Esophagus squamous epithelium (tissue), 5 donors: ENCODE data around the gene SERP2. TPM values are rescaled to one million over a fixed set of nuclear protein-coding genes. Genes with fewer than 3 reads are reported as not detected.

Experiments
- DNase-seq: peaks from one replicate; lab custom pipeline; 2025; lab: John Stamatoyannopoulos, UW
- H3K27ac ChIP-seq, 4 donors: fragments of 200-600 bp; sonication (generic); one replicate each; pipeline ENCODE4 v1.5.1; 2016 to 2019; ENCODE audit warnings: mild to moderate bottlenecking in 1 of 4
- H3K27me3 ChIP-seq, 4 donors: fragments of 200-600 bp; sonication (generic); 1 replicate in 3 of 4; 2 replicates in 1 of 4; pipeline versions ENCODE4 v1.5.1 to v1.6.0; 2017 to 2021; ENCODE audit warnings: antibody characterized with exemption in 1 of 4
- H3K36me3 ChIP-seq, 3 donors: fragments of 200-600 bp; sonication (generic); one replicate each; pipeline ENCODE4 v1.5.1; 2016 to 2019
- H3K4me1 ChIP-seq, 3 donors: fragments of 200-600 bp; sonication (generic); one replicate each; pipeline ENCODE4 v1.5.1; 2017 to 2019
- H3K4me3 ChIP-seq, 4 donors: fragments of 200-600 bp; sonication (generic); 1 replicate in 3 of 4; 2 replicates in 1 of 4; pipeline ENCODE4 v1.5.1; 2016 to 2019; ENCODE audit warnings: mild to moderate bottlenecking in 2 of 4, moderate library complexity in 1 of 4
- H3K9me3 ChIP-seq, 3 donors: fragments of 200-600 bp; sonication (generic); one replicate each; pipeline ENCODE4 v1.5.1; 2016 to 2019
- POLR2A ChIP-seq, 4 donors: fragments of 450-650 bp; IDR thresholded peaks; one replicate each; pipeline ENCODE4 v1.6.1; 2017; ENCODE audit warnings: antibody characterized with exemption in 4 of 4, mild to moderate bottlenecking in 4 of 4, moderate library complexity in 3 of 4
- WGBS, 2 donors: methylation state at CpG; one replicate each; pipeline ENCODE4 v1.1.5; 2018; 5-methylcytosine and 5-hydroxymethylcytosine counted together
- intact Hi-C: fragments of 100-400 bp; cut with DNase I; formaldehyde crosslinking; loops from one replicate; pipeline ENCODE4 v1.15.0; 2022
- total RNA-seq, 4 donors: library from RNA; depleted of rRNA; stranded (reverse); fragments of >200 nt; gene quantifications; one replicate each; pipeline ENCODE4 v1.1.0, GENCODE V29; 2016
- TF ChIP-seq, protein P1 (sequence below), 6 experiments: fragments of 450-650 bp in 4 of 6; fragments of 200-600 bp in 2 of 6; sonication (generic) in 2 of 6; IDR thresholded peaks; one replicate each; pipeline ENCODE4 v1.5.1; 2016 to 2019; ENCODE audit warnings: antibody characterized with exemption in 6 of 6, mild to moderate bottlenecking in 4 of 6, moderate library complexity in 4 of 6
- donor health status: DM: yes; HTN: yes; CAD: no.

The SERP2 gene
- total RNA-seq, 4 donors from 2014 or later = 0.35 to 3.6 (median 1.5) TPM

DNA sequence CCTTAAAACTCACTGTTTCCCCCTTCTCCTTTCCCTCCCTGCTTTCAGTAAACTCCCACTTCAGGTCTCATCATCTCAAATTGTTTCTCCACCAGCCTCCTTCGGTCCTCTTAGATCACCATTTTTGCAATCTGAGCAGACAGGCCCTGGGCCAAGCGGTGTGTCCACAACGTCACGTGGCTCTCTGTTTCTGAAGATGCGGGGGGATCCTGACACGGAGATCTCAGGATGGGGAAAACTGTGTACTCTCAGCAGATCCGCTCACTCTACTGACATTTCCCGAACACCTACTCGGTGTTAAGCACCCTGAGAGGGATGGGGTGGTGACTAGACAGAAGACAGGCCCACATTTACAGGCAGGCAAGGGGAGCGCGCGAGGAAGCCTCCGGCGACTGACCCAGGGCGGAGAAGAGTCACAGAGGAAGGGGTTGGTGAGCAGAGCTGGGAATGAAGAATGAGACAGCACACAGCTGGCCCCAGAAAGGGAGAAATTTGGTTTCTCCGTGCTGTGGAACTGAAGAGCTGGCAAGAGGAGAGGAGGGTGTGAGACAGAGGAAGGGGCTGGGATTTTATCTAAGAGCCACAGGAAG lies 38.8 kb downstream of the SERP2 start:
- no peaks in the 10 kb centered on the region for H3K27me3 ChIP-seq
- no peak overlapping the region for H3K4me3 ChIP-seq
- no peaks in the 10 kb centered on the region for H3K4me1 ChIP-seq
- intact Hi-C loops = no loop called here
- no peaks in the 10 kb centered on the region for H3K36me3 ChIP-seq
- DNase-seq = no peak
- no peak for TF ChIP-seq POLR2A (IDR thresholded peaks at IDR 0.05)
- TF ChIP-seq, protein P1, sequence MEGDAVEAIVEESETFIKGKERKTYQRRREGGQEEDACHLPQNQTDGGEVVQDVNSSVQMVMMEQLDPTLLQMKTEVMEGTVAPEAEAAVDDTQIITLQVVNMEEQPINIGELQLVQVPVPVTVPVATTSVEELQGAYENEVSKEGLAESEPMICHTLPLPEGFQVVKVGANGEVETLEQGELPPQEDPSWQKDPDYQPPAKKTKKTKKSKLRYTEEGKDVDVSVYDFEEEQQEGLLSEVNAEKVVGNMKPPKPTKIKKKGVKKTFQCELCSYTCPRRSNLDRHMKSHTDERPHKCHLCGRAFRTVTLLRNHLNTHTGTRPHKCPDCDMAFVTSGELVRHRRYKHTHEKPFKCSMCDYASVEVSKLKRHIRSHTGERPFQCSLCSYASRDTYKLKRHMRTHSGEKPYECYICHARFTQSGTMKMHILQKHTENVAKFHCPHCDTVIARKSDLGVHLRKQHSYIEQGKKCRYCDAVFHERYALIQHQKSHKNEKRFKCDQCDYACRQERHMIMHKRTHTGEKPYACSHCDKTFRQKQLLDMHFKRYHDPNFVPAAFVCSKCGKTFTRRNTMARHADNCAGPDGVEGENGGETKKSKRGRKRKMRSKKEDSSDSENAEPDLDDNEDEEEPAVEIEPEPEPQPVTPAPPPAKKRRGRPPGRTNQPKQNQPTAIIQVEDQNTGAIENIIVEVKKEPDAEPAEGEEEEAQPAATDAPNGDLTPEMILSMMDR (IDR thresholded peaks at IDR 0.05) = no peak
- H3K27ac ChIP-seq = no peak overlapping the region
- H3K9me3 ChIP-seq = no peaks in the 10 kb centered on the region
- 78 to 86% methylated on average over 14 to 16 of the region's 16 CpGs for WGBS, 2 donors

DNA sequence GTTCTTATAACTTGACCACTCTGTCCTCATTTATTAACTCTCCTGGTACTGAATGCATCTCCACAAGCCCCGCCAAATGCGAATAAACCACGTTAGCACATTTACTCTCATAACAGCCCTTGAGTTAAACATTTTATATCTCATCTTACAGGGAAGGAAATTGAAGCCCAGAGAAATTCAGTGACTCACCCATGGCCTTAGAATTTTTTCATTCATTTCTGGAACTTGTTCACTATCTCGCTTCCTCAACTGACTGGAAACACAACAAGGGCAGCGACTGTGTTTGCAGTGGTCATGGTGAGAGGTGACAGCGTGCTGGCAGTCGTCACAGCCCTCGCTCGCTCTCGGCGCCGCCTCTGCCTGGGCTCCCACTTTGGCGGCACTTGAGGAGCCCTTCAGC lies 39.5 kb downstream of the SERP2 start:
- no peak for TF ChIP-seq POLR2A (IDR thresholded peaks at IDR 0.05)
- TF ChIP-seq, protein P1 (IDR thresholded peaks at IDR 0.05) = no peak
- DNase-seq = no peak
- Histone ChIP-seq H3K9me3 (no peaks in the 10 kb centered on the region), H3K4me1 (no peaks in the 10 kb centered on the region), H3K27me3 (no peaks in the 10 kb centered on the region), H3K36me3 (no peaks in the 10 kb centered on the region), H3K4me3 (no peak overlapping the region), H3K27ac (no peak overlapping the region)
- intact Hi-C loops = no loop called here
- 76 to 91% methylated on average over 12 to 13 of the region's 13 CpGs for WGBS, 2 donors

DNA sequence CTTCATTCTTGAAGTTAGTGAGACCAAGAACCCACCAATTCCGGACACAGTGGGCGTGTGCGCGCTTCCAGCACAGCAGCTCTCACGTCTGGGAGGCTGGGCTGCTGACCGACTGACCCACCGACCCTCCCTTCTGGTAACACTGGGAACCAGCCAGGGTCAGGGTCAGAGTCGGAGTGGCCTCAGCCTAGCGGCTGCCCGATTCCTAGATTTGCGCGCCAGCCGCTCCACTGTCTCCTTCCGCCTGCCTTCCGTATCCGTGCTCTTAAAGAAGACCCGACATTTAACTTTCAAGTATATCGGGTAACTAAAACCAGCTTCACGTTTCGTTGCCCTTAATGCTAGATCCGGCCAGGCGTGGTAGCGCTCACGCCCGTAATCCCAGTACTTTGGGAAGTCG lies 41.1 kb downstream of the SERP2 start:
- Histone ChIP-seq H3K27me3 (no peaks in the 10 kb centered on the region), H3K27ac (no peak overlapping the region), H3K4me3 (no peak overlapping the region), H3K4me1 (no peaks in the 10 kb centered on the region), H3K36me3 (no peaks in the 10 kb centered on the region), H3K9me3 (no peaks in the 10 kb centered on the region)
- TF ChIP-seq, protein P1 (IDR thresholded peaks at IDR 0.05) = no peak
- no peak for TF ChIP-seq POLR2A (IDR thresholded peaks at IDR 0.05)
- intact Hi-C loops = no loop called here
- no peak for DNase-seq
- 88 to 89% methylated on average over 21 to 23 of the region's 26 CpGs for WGBS, 2 donors

DNA sequence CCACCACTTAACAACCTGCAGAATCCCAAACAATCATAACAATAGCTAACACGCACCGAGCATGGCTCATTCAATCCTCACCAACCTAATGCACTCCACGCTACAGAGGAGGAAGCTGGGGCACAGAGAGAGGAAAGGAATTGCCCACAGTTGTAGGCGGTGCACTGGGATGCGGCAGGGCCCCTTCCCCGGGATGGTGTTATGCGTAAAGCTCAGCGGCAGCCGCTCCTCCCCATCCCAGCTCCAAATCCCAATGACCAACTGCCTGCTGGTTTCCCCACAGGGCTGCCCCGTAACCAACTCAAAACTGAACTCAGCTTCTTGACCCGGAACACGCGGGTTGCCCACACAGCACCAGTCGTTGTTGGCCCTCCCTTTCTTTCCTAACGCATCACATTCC lies 42.2 kb downstream of the SERP2 start:
- intact Hi-C loops = no loop called here
- no peak for DNase-seq

DNA sequence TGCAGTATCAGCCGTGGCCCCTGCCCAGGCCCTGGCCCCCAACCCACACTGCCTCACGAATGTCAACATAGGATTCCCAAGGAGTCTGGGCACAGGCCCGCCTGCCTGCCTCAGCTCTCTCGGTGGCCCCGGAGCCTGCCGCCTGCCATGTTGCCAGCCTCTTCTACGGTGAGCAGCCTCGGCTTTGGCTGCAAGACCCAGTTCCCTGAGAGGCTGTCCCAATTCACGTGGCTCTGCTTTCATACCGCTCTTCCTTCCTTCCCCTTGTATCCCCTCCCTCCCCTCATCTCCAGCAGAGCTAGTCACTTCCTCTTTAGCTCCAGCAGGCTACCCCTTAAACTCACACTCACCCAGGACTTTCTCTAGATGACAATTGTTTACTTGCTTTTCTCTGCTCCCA lies 42.7 kb downstream of the SERP2 start:
- H3K27me3 ChIP-seq = no peaks in the 10 kb centered on the region
- intact Hi-C loops = no loop called here
- no peaks in the 10 kb centered on the region for H3K4me1 ChIP-seq
- DNase-seq = no peak
- H3K27ac ChIP-seq = no peak overlapping the region
- no peak overlapping the region for H3K4me3 ChIP-seq
- no peaks in the 10 kb centered on the region for H3K36me3 ChIP-seq
- TF ChIP-seq, protein P1 (IDR thresholded peaks at IDR 0.05) = no peak
- no peak for TF ChIP-seq POLR2A (IDR thresholded peaks at IDR 0.05)
- 73 to 88% methylated on average over 9 of the region's 10 CpGs for WGBS, 2 donors
- H3K9me3 ChIP-seq = no peaks in the 10 kb centered on the region

More for the DNA sequence above, 42.2 kb downstream of the SERP2 start:
- no peaks in the 10 kb centered on the region for H3K36me3 ChIP-seq
- TF ChIP-seq POLR2A (IDR thresholded peaks at IDR 0.05) = no peak
- TF ChIP-seq, protein P1 (IDR thresholded peaks at IDR 0.05) = no peak
- H3K27me3 ChIP-seq = no peaks in the 10 kb centered on the region
- no peak overlapping the region for H3K4me3 ChIP-seq
- no peaks in the 10 kb centered on the region for H3K9me3 ChIP-seq
- 78 to 86% methylated on average over 13 to 14 of the region's 15 CpGs for WGBS, 2 donors
- H3K4me1 ChIP-seq = no peaks in the 10 kb centered on the region
- no peak overlapping the region for H3K27ac ChIP-seq
